SK-N-SH treated with all-trans-retinoic acid at 6 μM for 48 hours (cell line): ENCODE measurements around the gene ABCC5.

Experiments
- ATAC-seq: fragments of 200-7000 bp; cut with Tn5 transposase; 3 replicates; pipeline ENCODE4 v1.9.1; 2020; ENCODE audit warnings: mild to moderate bottlenecking, moderate library complexity
- ARNTL ChIP-seq: fragments of 450-650 bp; formaldehyde crosslinking; IDR thresholded peaks from 2 replicates; pipeline ENCODE4 v1.5.0; 2020; ENCODE audit warnings: low read depth, mild to moderate bottlenecking, moderate library complexity, borderline replicate concordance
- BACH2 ChIP-seq: fragments of 250-450 bp; sonication (Bioruptor Pico); IDR thresholded peaks from 2 replicates; pipeline ENCODE4 v1.9.0; 2021; ENCODE audit warnings: mild to moderate bottlenecking, borderline replicate concordance
- CREB5 ChIP-seq: fragments of 250-450 bp; sonication (Bioruptor Pico); IDR thresholded peaks from 2 replicates; pipeline ENCODE4 v1.5.1; 2020; ENCODE audit warnings: low read depth, mild to moderate bottlenecking, moderate library complexity
- CSDC2 ChIP-seq: fragments of 250-450 bp; sonication (Bioruptor Pico); IDR thresholded peaks from 2 replicates; pipeline ENCODE4 v1.5.0; 2020; ENCODE audit warnings: mild to moderate bottlenecking, moderate library complexity
- CSRNP3 ChIP-seq: fragments of 250-450 bp; sonication (Bioruptor Pico); IDR thresholded peaks from 2 replicates; pipeline ENCODE4 v1.5.1; 2021; ENCODE audit warnings: mild to moderate bottlenecking, moderate library complexity
- GLIS3 ChIP-seq: fragments of 250-450 bp; sonication (Bioruptor Pico); IDR thresholded peaks from 2 replicates; pipeline ENCODE4 v1.5.0; 2020; ENCODE audit warnings: mild to moderate bottlenecking, moderate library complexity
- ISL1 ChIP-seq: fragments of 250-450 bp; sonication (Bioruptor Pico); IDR thresholded peaks from 2 replicates; pipeline ENCODE4 v2.1.2; 2022; ENCODE audit warnings: mild to moderate bottlenecking, moderate library complexity
- OSR1 ChIP-seq: fragments of 250-450 bp; sonication (Bioruptor Pico); IDR thresholded peaks from 2 replicates; pipeline ENCODE4 v1.8.0; 2022; ENCODE audit warnings: moderate library complexity, mild to moderate bottlenecking, inconsistent platforms
- PATZ1 ChIP-seq: fragments of 250-450 bp; sonication (Bioruptor Pico); IDR thresholded peaks from 2 replicates; pipeline ENCODE4 v1.8.0; 2020; ENCODE audit warnings: mild to moderate bottlenecking, moderate library complexity, borderline replicate concordance
- POU6F1 ChIP-seq: fragments of 250-450 bp; sonication (Bioruptor Pico); IDR thresholded peaks from 2 replicates; pipeline ENCODE4 v1.8.0; 2021; ENCODE audit warnings: low read depth, mild to moderate bottlenecking, moderate library complexity, borderline replicate concordance
- PPARA ChIP-seq: fragments of 250-450 bp; sonication (Bioruptor Pico); IDR thresholded peaks from 2 replicates; pipeline ENCODE4 v1.5.0; 2020; ENCODE audit warnings: mild to moderate bottlenecking, borderline replicate concordance
- SNAI2 ChIP-seq: fragments of 250-450 bp; sonication (Bioruptor Pico); IDR thresholded peaks from 2 replicates; pipeline ENCODE4 v1.5.0; 2020; ENCODE audit warnings: mild to moderate bottlenecking, moderate library complexity
- TCF4 ChIP-seq: fragments of 250-450 bp; sonication (Bioruptor Pico); IDR thresholded peaks from 2 replicates; pipeline ENCODE4 v1.8.0; 2021; ENCODE audit warnings: mild to moderate bottlenecking, moderate library complexity, borderline replicate concordance
- TOX ChIP-seq: fragments of 250-450 bp; sonication (Bioruptor Pico); IDR thresholded peaks from 2 replicates; pipeline ENCODE4 v1.8.0; 2021; ENCODE audit warnings: mild to moderate bottlenecking, moderate library complexity, borderline replicate concordance
- TSHZ2 ChIP-seq: fragments of 250-450 bp; sonication (Bioruptor Pico); IDR thresholded peaks from 2 replicates; pipeline ENCODE4 v1.5.0; 2020; ENCODE audit warnings: mild to moderate bottlenecking, moderate library complexity
- ZC3H10 ChIP-seq: fragments of 250-450 bp; sonication (Bioruptor Pico); IDR thresholded peaks from 2 replicates; pipeline ENCODE4 v1.5.1; 2021; ENCODE audit warnings: mild to moderate bottlenecking, moderate library complexity
- ZFP3 ChIP-seq: fragments of 250-450 bp; sonication (Bioruptor Pico); IDR thresholded peaks from 2 replicates; pipeline ENCODE4 v1.5.0; 2020; ENCODE audit warnings: mild to moderate bottlenecking, moderate library complexity
- ZFP30 ChIP-seq: fragments of 450-650 bp; formaldehyde crosslinking; IDR thresholded peaks from 2 replicates; pipeline ENCODE4 v1.5.0; 2022; ENCODE audit warnings: mild to moderate bottlenecking, moderate library complexity
- ZNF565 ChIP-seq: fragments of 450-650 bp; formaldehyde crosslinking; conservative IDR thresholded peaks from 2 replicates; pipeline ENCODE4 v1.5.0; 2020; ENCODE audit warnings: low read depth, mild to moderate bottlenecking, moderate library complexity
- ZNF70 ChIP-seq: fragments of 450-650 bp; formaldehyde crosslinking; IDR thresholded peaks from 2 replicates; pipeline ENCODE4 v1.5.0; 2020; ENCODE audit warnings: mild to moderate bottlenecking, moderate library complexity
- ZNF8 ChIP-seq: fragments of 450-650 bp; formaldehyde crosslinking; IDR thresholded peaks from 2 replicates; pipeline ENCODE4 v1.5.0; 2020; ENCODE audit warnings: mild to moderate bottlenecking, moderate library complexity

Gene ABCC5

GRCh38 chr3:183875411-183875810, 142.3 kb downstream of the ABCC5 start:
- no peak for ATAC-seq
- TF ChIP-seq TOX (no peak), POU6F1 (CRISPR knock-in tag) (no peak), CREB5 (no peak), ZFP30 (CRISPR knock-in tag) (no peak), PPARA (CRISPR knock-in tag) (no peak), TCF4 (CRISPR knock-in tag) (no peak), ZNF565 (CRISPR knock-in tag) (no peak), CSRNP3 (CRISPR knock-in tag) (no peak), BACH2 (CRISPR knock-in tag) (no peak), GLIS3 (CRISPR knock-in tag) (no peak), ZFP3 (no peak), ZNF8 (CRISPR knock-in tag) (no peak), OSR1 (no peak)

- no peak for TF ChIP-seq ZNF565 (CRISPR knock-in tag)
- no peak for TF ChIP-seq TOX
- no peak for TF ChIP-seq SNAI2
- TF ChIP-seq TSHZ2 (CRISPR knock-in tag), result no peak
- no peak for TF ChIP-seq OSR1
- no peak for TF ChIP-seq ZC3H10 (CRISPR knock-in tag)
- TF ChIP-seq CSDC2 (CRISPR knock-in tag), result no peak
- no peak for TF ChIP-seq CSRNP3 (CRISPR knock-in tag)
- no peak for TF ChIP-seq PPARA (CRISPR knock-in tag)
- no peak for TF ChIP-seq ARNTL (CRISPR knock-in tag)
- TF ChIP-seq ISL1 (CRISPR knock-in tag), result no peak
- TF ChIP-seq ZNF70 (CRISPR knock-in tag), result no peak
- TF ChIP-seq, all 23 proteins: peak for 0
- no peak for ATAC-seq
These were observed 143.8 kb downstream of the ABCC5 start for GRCh38 chr3:183873914-183874313.

- no peak for ATAC-seq
- TF ChIP-seq ARNTL (CRISPR knock-in tag) (no peak), ZNF70 (CRISPR knock-in tag) (no peak), CSRNP3 (CRISPR knock-in tag) (no peak), PATZ1 (CRISPR knock-in tag) (no peak), TOX (no peak), TCF4 (CRISPR knock-in tag) (no peak), ZFP30 (CRISPR knock-in tag) (no peak), OSR1 (no peak), ZFP3 (no peak), GLIS3 (CRISPR knock-in tag) (no peak), ZNF565 (CRISPR knock-in tag) (no peak), POU6F1 (CRISPR knock-in tag) (no peak), PPARA (CRISPR knock-in tag) (no peak), BACH2 (CRISPR knock-in tag) (no peak), CSDC2 (CRISPR knock-in tag) (no peak), ZC3H10 (CRISPR knock-in tag) (no peak), SNAI2 (no peak), ISL1 (CRISPR knock-in tag) (no peak)
These were observed 146.1 kb downstream of the ABCC5 start for GRCh38 chr3:183871541-183871940.
